Endometrial microvascular endothelial cells (primary cell): Measurements from ENCODE around the gene ANKLE2. TPM values are rescaled to one million over a fixed set of nuclear protein-coding genes. Genes with fewer than 3 reads are reported as not detected.
"Not testable (repeated sequence)": the region's sequence is repeated elsewhere in the genome, so short reads cannot be mapped to it uniquely, and the experiment has no call there.

Experiments used
- in situ Hi-C: cut with HindIII; loops from 2 replicates; pipeline ENCODE4 v1.10.0; 2017; ENCODE audit warnings: low sequenced_read_pairs, low pct_unique_long_range_greater_than_20kb; ENCODE audit errors: inconsistent ontology term
- total RNA-seq: library from RNA; depleted of rRNA; stranded (reverse); fragments of >200 nt; gene quantifications from one replicate; pipeline ENCODE4 v1.2.3, GENCODE V29; 2015; ENCODE audit errors: inconsistent ontology term

ANKLE2 gene
- 70.0 TPM for total RNA-seq

DNA sequence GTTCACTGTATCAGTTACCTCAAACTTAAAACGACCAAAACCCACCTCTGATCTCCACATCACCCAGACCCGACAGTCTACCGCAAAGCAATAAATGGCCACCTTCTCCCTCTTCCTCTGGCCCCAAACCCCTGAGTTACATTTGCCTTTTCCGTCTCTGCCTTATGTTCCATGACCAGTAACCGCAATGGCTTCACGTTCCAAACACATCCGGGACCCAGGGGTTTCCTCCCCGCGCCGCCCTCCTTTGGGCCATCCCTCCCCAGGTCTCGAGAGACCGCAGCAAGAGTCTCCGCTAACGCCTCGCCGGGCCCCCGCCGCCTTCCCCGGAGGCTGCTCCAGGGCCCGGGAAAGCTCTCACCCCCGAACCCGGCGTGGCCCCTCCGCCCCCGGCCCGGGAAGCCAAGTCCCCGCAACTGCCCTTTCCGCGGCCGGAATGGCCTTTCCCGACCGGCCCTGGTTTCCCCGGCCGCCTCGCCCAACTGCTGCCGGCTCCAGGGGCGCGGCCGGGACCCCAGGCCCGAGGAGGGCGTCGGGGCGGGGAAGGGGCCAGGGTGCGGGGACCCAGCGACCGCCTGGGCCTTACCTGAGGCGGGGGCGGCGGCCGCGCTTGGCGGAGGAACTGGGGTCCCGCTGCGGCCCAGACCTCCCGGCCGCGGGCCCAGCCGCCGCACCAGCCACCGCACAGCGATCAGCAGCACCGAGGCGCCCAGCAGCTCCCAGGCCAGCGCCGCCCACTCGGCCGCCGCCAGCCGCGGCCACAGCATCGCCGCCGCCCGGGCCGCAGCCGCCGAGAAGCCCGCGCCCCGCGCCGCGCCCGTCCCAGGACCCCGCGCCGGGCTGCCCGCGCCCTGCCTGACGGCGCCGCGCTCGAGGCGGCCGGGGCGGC is at the start of gene ANKLE2:
ANKLE2 (minus strand) TSS at position 801 of the 889 bp plus-strand sequence; CDS start at position 767, 34 bp downstream.
- in situ Hi-C loops: no loop called here

DNA sequence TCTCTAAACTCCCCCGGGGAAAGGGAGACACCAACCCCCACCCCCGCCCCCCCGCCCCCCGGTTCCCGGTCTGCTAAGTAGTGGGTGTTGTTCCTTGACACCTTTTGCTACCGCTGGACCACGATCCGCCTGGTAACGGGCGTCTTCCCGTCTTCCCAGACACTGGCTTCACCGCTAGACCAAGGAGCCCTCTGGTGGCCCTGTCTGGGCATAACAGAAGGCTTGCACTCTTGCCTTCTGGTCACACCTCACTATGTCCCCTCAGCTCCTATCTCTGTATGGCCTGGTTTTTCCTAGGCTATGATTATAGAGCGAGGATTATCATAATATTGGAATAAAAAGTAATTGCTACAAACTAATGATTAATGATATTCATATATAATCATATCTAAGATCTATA is 47.8 kb upstream of the ANKLE2 start:
- in situ Hi-C loops: not testable (repeated sequence)

- in situ Hi-C loops: no loop called here
Observed at GRCh38 chr12:132807295-132808092, 45.9 kb upstream of the ANKLE2 start.

- in situ Hi-C loops: no loop called here
Observed at GRCh38 chr12:132806857-132807256, 45.2 kb upstream of the ANKLE2 start.

- in situ Hi-C loops: no loop called here
Observed at GRCh38 chr12:132804426-132804861, 42.8 kb upstream of the ANKLE2 start.

GRCh38 chr12:132803888-132804287 is 42.3 kb upstream of the ANKLE2 start:
- in situ Hi-C loops: no loop called here

GRCh38 chr12:132803125-132803524 is 41.5 kb upstream of the ANKLE2 start:
- in situ Hi-C loops: no loop called here

- in situ Hi-C loops: no loop called here
Observed at GRCh38 chr12:132801741-132802140, 40.1 kb upstream of the ANKLE2 start.

DNA sequence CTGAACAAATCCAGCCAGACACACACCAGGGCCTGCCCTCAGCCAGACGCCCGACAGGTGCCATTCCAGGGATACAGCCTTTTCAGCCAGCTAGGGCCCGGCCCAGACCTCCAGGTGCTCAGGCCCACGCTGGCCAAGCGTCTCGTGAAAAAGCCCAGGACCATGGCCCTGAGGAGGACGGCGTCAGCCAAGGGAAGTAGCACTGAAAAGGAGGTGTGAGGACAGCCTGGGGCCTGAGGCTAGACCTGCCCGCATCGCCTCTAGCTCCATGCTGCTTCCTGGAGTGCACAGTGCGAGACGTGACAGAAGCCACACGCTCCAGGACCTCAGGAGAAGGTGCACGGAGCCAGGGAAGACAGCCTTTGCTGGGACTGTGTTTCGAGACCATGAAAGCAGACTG is 37.2 kb upstream of the ANKLE2 start:
- in situ Hi-C loops: no loop called here

DNA sequence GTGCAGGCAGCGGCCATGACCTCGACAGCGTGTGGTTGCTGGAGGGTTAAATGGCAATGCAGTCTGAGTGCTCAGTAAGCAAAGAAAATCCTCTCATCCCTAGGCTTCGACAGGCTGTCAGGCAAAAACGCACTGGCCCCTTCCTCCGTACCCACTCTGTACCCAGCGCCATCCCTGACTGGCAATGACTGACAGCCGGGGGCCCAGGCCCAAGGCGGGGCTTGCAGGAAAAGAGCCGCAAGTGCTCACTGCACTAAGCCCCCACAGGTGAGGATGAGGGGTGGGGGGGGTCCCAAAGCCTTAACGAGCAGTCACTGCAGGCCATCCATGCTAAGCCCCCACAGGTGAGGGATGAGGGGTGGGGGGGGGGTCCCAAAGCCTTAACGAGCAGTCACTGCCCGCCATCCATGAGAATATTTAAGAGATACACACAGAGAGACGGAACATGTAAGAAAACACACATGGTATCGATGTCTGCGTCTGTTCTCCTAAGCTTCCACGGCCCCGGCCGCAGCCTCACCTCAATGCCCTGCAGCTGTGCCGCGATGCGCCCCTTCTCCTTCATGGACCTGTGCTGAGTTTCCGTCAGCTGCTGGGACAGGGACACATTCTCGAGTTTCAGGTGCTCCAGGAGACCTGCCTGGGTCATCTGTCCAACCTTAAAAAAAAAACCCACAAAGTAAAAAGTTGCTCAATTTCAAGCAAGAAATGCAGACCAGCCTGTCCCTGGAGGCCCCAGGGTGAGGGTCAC is 36.4 kb upstream of the ANKLE2 start:
- in situ Hi-C loops: no loop called here

GRCh38 chr12:132795847-132796246 is 34.2 kb upstream of the ANKLE2 start:
- in situ Hi-C loops: no loop called here

DNA sequence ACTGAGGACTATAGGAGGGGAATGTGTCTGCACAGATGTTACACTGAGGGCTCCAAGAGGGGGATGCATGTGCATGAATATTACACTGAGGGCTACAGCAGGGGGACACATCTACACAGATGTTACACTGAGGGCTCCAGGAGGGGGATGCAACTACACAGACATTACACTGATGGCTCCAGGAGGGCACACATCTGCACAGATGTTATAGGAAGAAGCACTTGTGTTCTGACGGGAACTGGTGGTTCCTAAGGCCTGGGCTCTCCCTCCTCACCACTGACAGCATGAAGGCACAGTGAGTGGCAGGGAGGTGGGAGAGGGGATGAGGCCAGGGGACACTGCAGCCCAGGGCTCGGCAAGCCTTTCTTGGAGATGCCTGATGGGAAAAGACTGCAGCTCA is 30.3 kb upstream of the ANKLE2 start:
- in situ Hi-C loops: not testable (repeated sequence)

GRCh38 chr12:132789099-132789471 is 27.5 kb upstream of the ANKLE2 start:
- in situ Hi-C loops: no loop called here

- in situ Hi-C loops: no loop called here
Observed at GRCh38 chr12:132788375-132789098, 26.9 kb upstream of the ANKLE2 start.

DNA sequence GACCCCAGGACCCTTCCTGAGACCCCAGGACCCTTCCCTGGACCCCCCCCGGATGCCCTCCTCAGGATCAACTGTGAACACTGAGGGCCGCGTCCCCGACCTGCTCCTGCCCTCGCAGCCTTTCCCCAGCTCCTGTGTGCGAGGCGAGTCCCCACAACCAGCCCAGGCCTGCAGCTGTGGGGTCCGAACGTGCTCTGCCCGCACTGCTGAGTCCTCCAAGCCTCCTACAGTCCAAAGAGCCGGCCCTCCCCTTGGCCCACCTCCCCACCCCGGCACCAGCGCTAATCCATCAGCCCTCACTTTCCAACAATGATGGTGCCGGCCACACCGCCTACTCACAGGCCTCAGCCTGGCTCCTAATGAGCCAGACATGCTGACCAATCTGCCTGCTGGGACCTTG is 26.2 kb upstream of the ANKLE2 start:
- in situ Hi-C loops: no loop called here

DNA sequence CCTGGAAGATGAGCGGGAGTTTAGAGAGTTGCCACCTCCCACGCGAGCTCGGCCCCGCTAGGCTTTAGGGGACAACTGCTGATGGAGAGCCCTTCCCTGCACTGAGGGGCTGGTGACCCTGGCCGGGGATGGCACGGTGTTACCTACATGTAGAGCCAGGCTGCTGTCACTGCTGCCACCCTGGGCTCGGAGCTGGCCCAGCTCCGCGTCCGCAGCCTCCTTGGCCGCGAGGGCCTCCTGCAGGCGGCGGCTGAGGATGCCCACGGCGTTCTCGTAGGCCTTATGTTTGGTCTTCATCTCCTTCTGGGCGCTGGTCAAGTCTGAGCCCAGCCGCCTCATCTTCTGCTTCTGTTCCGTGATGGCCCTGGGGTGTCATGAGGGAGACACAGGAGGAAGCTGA is 24.6 kb upstream of the ANKLE2 start:
- in situ Hi-C loops: no loop called here

DNA sequence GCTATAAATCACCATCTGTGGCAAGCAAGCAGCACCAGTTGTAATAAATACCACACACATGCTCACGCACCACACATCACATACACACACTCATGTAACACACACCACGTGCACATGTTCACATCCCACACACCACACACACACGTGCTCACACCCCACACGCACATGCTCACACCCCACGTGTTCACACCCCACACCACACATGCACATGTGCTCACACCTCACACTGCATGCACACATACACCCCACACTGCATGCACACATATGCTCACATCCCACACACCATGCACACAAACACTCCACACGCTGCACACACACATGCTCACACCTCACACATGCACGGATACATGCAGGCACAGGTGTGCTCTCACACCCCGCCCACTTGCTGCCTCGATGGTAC is 22.9 kb upstream of the ANKLE2 start:
- in situ Hi-C loops: no loop called here

DNA sequence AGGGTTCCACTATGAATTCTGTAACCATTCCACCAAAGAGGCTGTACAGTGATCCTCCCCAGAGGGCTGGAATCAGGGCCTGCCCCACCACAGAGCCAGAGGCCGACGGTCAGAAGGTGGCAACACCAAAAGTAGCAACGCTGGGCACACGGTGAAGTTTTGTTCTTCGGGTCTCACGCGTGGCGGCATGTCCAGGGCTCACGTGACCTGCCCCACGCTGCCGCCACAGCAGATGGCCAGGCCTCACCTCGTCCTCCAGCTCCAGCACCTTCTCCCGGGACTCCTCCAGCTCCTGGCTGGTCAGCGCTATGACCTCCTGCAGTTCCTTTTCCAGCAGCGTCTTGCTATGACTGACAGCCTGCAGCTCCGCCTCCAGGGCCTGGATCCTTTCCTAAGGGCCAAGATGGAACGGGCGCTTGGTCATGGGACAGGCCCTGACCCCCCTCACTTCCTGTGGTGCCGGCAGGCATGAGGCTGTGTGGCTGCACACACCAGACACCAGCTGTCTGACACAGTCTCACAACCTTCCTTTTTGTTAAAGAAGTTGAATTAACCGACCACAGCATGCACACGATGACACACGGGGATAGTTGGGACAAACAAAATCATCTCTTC is 22.4 kb upstream of the ANKLE2 start:
- in situ Hi-C loops: no loop called here
